GM21786 (cell line): ENCODE results near the gene RAI1.

ENCODE experiments used
- ATAC-seq: cut with Tn5 transposase; IDR thresholded peaks from one replicate; pipeline ENCODE4 v1.9.1; 2021; ENCODE audit not compliant: unreplicated experiment

RAI1 gene

GRCh38 chr17:17781591-17782496, 100.6 kb downstream of the RAI1 start:
- no peak for ATAC-seq

GRCh38 chr17:17782523-17783115, 101.4 kb downstream of the RAI1 start:
- peak; percentile 9 for ATAC-seq

GRCh38 chr17:17783116-17783824, 102.0 kb downstream of the RAI1 start:
- ATAC-seq = peak; percentile 34

- peak; percentile 23 for ATAC-seq
Observed at GRCh38 chr17:17783825-17784656, 102.8 kb downstream of the RAI1 start.

- ATAC-seq = no peak
Observed at GRCh38 chr17:17784657-17785267, 103.5 kb downstream of the RAI1 start.

GRCh38 chr17:17785407-17785806, 104.1 kb downstream of the RAI1 start:
- ATAC-seq = no peak

- ATAC-seq = no peak
Observed at GRCh38 chr17:17786998-17787397, 105.7 kb downstream of the RAI1 start.

- ATAC-seq = no peak
Observed at GRCh38 chr17:17787568-17787967, 106.3 kb downstream of the RAI1 start.

- ATAC-seq = no peak
Observed at GRCh38 chr17:17788967-17789366, 107.7 kb downstream of the RAI1 start.

- no peak for ATAC-seq
Observed at GRCh38 chr17:17789410-17789809, 108.2 kb downstream of the RAI1 start.

- no peak for ATAC-seq
Observed at GRCh38 chr17:17789828-17790636, 108.8 kb downstream of the RAI1 start.

- ATAC-seq = no peak
Observed at GRCh38 chr17:17790637-17791464, 109.6 kb downstream of the RAI1 start.

- no peak for ATAC-seq
Observed at GRCh38 chr17:17792037-17792550, 110.8 kb downstream of the RAI1 start.

GRCh38 chr17:17792551-17793377, 111.5 kb downstream of the RAI1 start:
- ATAC-seq = no peak

- no peak for ATAC-seq
Observed at GRCh38 chr17:17793378-17794214, 112.3 kb downstream of the RAI1 start.

- no peak for ATAC-seq
Observed at GRCh38 chr17:17794382-17794781, 113.1 kb downstream of the RAI1 start.

GRCh38 chr17:17795296-17795695, 114.0 kb downstream of the RAI1 start:
- no peak for ATAC-seq
